ENCODE measurements around the gene NAPEPLD.
"Not testable (repeated sequence)": the region's sequence is repeated elsewhere in the genome, so short reads cannot be mapped to it uniquely, and the experiment has no call there.

DNA sequence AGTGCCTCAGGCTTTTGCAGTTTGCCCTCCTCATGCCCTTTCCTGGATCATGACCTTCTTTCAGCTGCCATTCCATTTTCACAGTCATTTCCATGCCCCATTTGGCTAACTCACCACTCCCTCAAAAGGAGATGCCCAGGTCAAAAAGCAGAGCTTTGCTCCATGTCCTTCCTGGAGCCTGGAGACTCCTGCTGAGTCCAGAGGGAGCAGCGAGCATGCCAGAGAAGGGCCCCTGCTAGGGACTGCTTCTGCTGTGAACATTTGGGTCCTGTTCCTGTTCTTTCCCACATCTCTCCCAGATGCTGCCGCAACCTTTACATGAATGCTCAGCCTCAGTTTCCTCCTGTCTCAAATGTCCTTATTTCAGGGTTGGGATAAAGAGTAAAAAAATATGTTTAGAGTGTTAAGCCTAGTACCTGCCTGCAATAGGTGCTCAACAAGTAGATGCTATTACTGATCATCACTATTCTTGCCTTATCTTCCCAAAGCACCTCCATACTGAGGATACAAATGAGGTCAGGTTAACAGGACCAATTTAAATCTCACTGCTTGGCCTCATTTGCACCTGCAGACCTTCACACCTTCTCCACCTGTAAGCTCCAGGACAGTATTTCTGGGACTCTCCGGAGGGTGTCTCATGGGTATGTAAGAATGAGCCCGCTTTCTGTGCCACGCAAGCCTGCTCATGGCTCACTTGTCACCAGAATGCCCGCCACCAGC, 23.0 kb upstream of the NAPEPLD start:
- TF ChIP-seq, protein P1, sequence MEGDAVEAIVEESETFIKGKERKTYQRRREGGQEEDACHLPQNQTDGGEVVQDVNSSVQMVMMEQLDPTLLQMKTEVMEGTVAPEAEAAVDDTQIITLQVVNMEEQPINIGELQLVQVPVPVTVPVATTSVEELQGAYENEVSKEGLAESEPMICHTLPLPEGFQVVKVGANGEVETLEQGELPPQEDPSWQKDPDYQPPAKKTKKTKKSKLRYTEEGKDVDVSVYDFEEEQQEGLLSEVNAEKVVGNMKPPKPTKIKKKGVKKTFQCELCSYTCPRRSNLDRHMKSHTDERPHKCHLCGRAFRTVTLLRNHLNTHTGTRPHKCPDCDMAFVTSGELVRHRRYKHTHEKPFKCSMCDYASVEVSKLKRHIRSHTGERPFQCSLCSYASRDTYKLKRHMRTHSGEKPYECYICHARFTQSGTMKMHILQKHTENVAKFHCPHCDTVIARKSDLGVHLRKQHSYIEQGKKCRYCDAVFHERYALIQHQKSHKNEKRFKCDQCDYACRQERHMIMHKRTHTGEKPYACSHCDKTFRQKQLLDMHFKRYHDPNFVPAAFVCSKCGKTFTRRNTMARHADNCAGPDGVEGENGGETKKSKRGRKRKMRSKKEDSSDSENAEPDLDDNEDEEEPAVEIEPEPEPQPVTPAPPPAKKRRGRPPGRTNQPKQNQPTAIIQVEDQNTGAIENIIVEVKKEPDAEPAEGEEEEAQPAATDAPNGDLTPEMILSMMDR (IDR thresholded peaks at IDR 0.05) = not testable (repeated sequence)
- not testable (repeated sequence) for TF ChIP-seq POLR2A (IDR thresholded peaks at IDR 0.05)

All from tibial nerve (tissue), 3 donors.